H9 (cell line): ENCODE results near the gene LSS. TPM values are rescaled to one million over a fixed set of nuclear protein-coding genes. Genes with fewer than 3 reads are reported as not detected.

ENCODE experiments used
- DNase-seq: peaks from one replicate; pipeline ENCODE4 v3.0.0-alpha.2; 2017
- H2AFZ ChIP-seq: one replicate; pipeline ENCODE4 v1.6.1; 2013; ENCODE audit warnings: mild to moderate bottlenecking, low read length, control low read depth, moderate library complexity
- H2AK5ac ChIP-seq: 2 replicates; pipeline ENCODE4 v1.6.1; 2013; ENCODE audit warnings: low read length, control low read depth, mixed read lengths; ENCODE audit not compliant: insufficient read length
- H2BK120ac ChIP-seq: one replicate; pipeline ENCODE4 v1.6.1; 2013; ENCODE audit warnings: low read depth, mild to moderate bottlenecking, low read length, control low read depth, inconsistent platforms; ENCODE audit not compliant: poor library complexity, severe bottlenecking
- H2BK12ac ChIP-seq: 2 replicates; pipeline ENCODE4 v1.6.1; 2013; ENCODE audit warnings: low read length, control low read depth, mixed read lengths, low read depth; ENCODE audit not compliant: insufficient read length
- H2BK15ac ChIP-seq: 2 replicates; pipeline ENCODE4 v1.6.1; 2013; ENCODE audit warnings: low read depth, low read length, control low read depth
- H2BK20ac ChIP-seq: one replicate; pipeline ENCODE4 v1.6.1; 2013; ENCODE audit warnings: low read depth, mild to moderate bottlenecking, low read length, control low read depth, inconsistent platforms; ENCODE audit not compliant: poor library complexity, severe bottlenecking
- H2BK5ac ChIP-seq: 2 replicates; pipeline ENCODE4 v1.6.1; 2013; ENCODE audit warnings: low read length, control low read depth, mixed read lengths; ENCODE audit not compliant: insufficient read length
- H3K14ac ChIP-seq: 2 replicates; pipeline ENCODE4 v1.6.1; 2013; ENCODE audit warnings: low read length, control low read depth; ENCODE audit not compliant: insufficient read depth
- H3K18ac ChIP-seq: 2 replicates; pipeline ENCODE4 v1.6.1; 2013; ENCODE audit warnings: low read depth, mild to moderate bottlenecking, mixed read lengths, low read length, control low read depth; ENCODE audit not compliant: insufficient read length
- H3K23ac ChIP-seq: 2 replicates; pipeline ENCODE4 v1.6.1; 2013; ENCODE audit warnings: low read length, control low read depth, mixed read lengths, low read depth; ENCODE audit not compliant: insufficient read length
- H3K23me2 ChIP-seq: 2 replicates; pipeline ENCODE4 v1.6.1; 2013; ENCODE audit warnings: low read depth, mild to moderate bottlenecking, mixed read lengths, low read length, control low read depth; ENCODE audit not compliant: insufficient read length, poor library complexity, severe bottlenecking
- H3K27ac ChIP-seq: 2 replicates; pipeline ENCODE4 v1.5.1; 2013; ENCODE audit warnings: low read length, control low read depth, mixed read lengths, low read depth; ENCODE audit not compliant: insufficient read length
- H3K27me3 ChIP-seq: 2 replicates; pipeline ENCODE4 v1.6.1; 2013; ENCODE audit warnings: low read length, control low read depth, inconsistent platforms; ENCODE audit not compliant: insufficient read depth
- H3K4ac ChIP-seq: 2 replicates; pipeline ENCODE4 v1.6.1; 2013; ENCODE audit warnings: low read depth, mild to moderate bottlenecking, control low read depth, inconsistent platforms, low read length, moderate library complexity
- H3K4me1 ChIP-seq: 2 replicates; pipeline ENCODE4 v1.6.1; 2013; ENCODE audit warnings: low read length, control low read depth, inconsistent platforms; ENCODE audit not compliant: insufficient read depth
- H3K4me2 ChIP-seq: 2 replicates; pipeline ENCODE4 v1.6.1; 2013; ENCODE audit warnings: low read length, control low read depth, mixed read lengths; ENCODE audit not compliant: insufficient read length, insufficient read depth
- H3K56ac ChIP-seq: 2 replicates; pipeline ENCODE4 v1.6.1; 2013; ENCODE audit warnings: low read depth, mild to moderate bottlenecking, mixed read lengths, low read length, control low read depth; ENCODE audit not compliant: insufficient read length
- H3K79me1 ChIP-seq: 2 replicates; pipeline ENCODE4 v1.6.1; 2013; ENCODE audit warnings: low read depth, mild to moderate bottlenecking, moderate library complexity, low read length, control low read depth, inconsistent platforms; ENCODE audit not compliant: insufficient read depth, poor library complexity, severe bottlenecking
- H3K79me2 ChIP-seq: 2 replicates; pipeline ENCODE4 v1.6.1; 2013; ENCODE audit warnings: low read length, control low read depth, inconsistent platforms; ENCODE audit not compliant: insufficient read depth
- H3K9ac ChIP-seq: 2 replicates; pipeline ENCODE4 v1.6.1; 2013; ENCODE audit warnings: low read length, control low read depth, mixed read lengths; ENCODE audit not compliant: insufficient read length; ENCODE audit errors: extremely low read depth
- H3K9me3 ChIP-seq: one replicate; pipeline ENCODE4 v1.6.1; 2013; ENCODE audit warnings: low read depth, low read length, inconsistent platforms; ENCODE audit not compliant: control insufficient read depth
- H3T11ph ChIP-seq: one replicate; pipeline ENCODE4 v1.6.1; 2013; ENCODE audit warnings: mild to moderate bottlenecking, low read length, control low read depth, inconsistent platforms
- H4K20me1 ChIP-seq: one replicate; pipeline ENCODE4 v1.6.1; 2013; ENCODE audit not compliant: control insufficient read depth, insufficient read length, insufficient read depth
- H4K5ac ChIP-seq: 2 replicates; pipeline ENCODE4 v1.6.1; 2013; ENCODE audit warnings: low read depth, mild to moderate bottlenecking, mixed read lengths, low read length, control low read depth; ENCODE audit not compliant: insufficient read length
- H4K8ac ChIP-seq: replicated peaks from 2 replicates; pipeline ENCODE4 v1.6.1; 2013; ENCODE audit warnings: low read length, control low read depth, mixed read lengths, low read depth; ENCODE audit not compliant: insufficient read length
- H4K91ac ChIP-seq: 2 replicates; pipeline ENCODE4 v1.6.1; 2013; ENCODE audit warnings: low read depth, mild to moderate bottlenecking, moderate library complexity, mixed read lengths, low read length, control low read depth; ENCODE audit not compliant: insufficient read length
- H3K27ac Mint-ChIP-seq, 3 experiments: 2 replicates in 2 of 3; 3 replicates in 1 of 3; pipeline ENCODE4 v1.8.0; 2020 to 2021; ENCODE audit warnings: mixed read lengths in 3 of 3, mild to moderate bottlenecking in 1 of 3, moderate library complexity in 1 of 3
- H3K27me3 Mint-ChIP-seq: 2 replicates; pipeline ENCODE4 v1.8.0; 2021; ENCODE audit warnings: low read depth, mild to moderate bottlenecking, moderate library complexity, mixed read lengths
- H3K36me3 Mint-ChIP-seq, 3 experiments: 2 replicates in 2 of 3; 3 replicates in 1 of 3; pipeline ENCODE4 v1.8.0; 2020 to 2021; ENCODE audit warnings: low read depth in 3 of 3, mixed read lengths in 3 of 3; ENCODE audit not compliant: insufficient read depth in 1 of 3
- H3K4me1 Mint-ChIP-seq, 2 experiments: 2 replicates each; pipeline ENCODE4 v1.8.0; 2020; ENCODE audit warnings: mixed read lengths in 2 of 2
- H3K4me3 Mint-ChIP-seq, 2 experiments: 2 replicates in 1 of 2; 3 replicates in 1 of 2; pipeline ENCODE4 v1.8.0; 2020 to 2021; ENCODE audit warnings: mild to moderate bottlenecking in 2 of 2, mixed read lengths in 2 of 2, moderate library complexity in 1 of 2
- H3K9me3 Mint-ChIP-seq, 2 experiments: 2 replicates in 1 of 2; 3 replicates in 1 of 2; pipeline ENCODE4 v1.8.0; 2020; ENCODE audit warnings: mild to moderate bottlenecking in 2 of 2, mixed read lengths in 2 of 2, moderate library complexity in 1 of 2
- CTCF ChIP-seq: fragments of 200-600 bp; sonication (generic); conservative IDR thresholded peaks from 3 replicates; pipeline ENCODE4 v1.8.0; 2021; ENCODE audit warnings: antibody characterized with exemption, mild to moderate bottlenecking
- WGBS: extraction: QIAGEN DNeasy Blood & Tissue Kit; methylation state at CpG from one replicate; pipeline ENCODE4 v1.1.7; 2013; ENCODE audit warnings: missing lambda C conversion rate, low lambda C conversion rate, mixed read lengths; ENCODE audit not compliant: insufficient read length; ENCODE audit errors: extremely low coverage; 5-methylcytosine and 5-hydroxymethylcytosine counted together
- total RNA-seq: library from RNA; stranded (reverse); gene quantifications from 2 replicates; pipeline ENCODE4 v1.2.1, GENCODE V29; 2021

The LSS gene
- total RNA-seq, 1 experiment from 2014 or later, result 69.2 TPM

GRCh38 chr21:46243960-46244361 lies 15.4 kb upstream of the LSS start:
- H3K18ac ChIP-seq, result no peak overlapping the region
- H4K91ac ChIP-seq, result no peak overlapping the region
- H2AK5ac ChIP-seq, result no peak overlapping the region
- no peak for DNase-seq
- WGBS, result no CpG with 5 or more reads among the region's 3 CpGs
- no peaks in the 10 kb centered on the region for H3K23me2 ChIP-seq
- H3K14ac ChIP-seq, result no peak overlapping the region
- Mint-ChIP-seq H3K36me3 (peaks cover 54 to 93% (median 83%) of the 10 kb centered on the region in 3 experiments), H3K9me3 (no peaks in the 10 kb centered on the region), H3K27me3 (no peaks in the 10 kb centered on the region), H3K4me1 (no peaks in the 10 kb centered on the region; a peak in 1 of 4 replicates), H3K4me3 (no peak overlapping the region), H3K27ac (no peak overlapping the region)
- H3K9ac ChIP-seq, result no peak overlapping the region
- H3K27me3 ChIP-seq, result no peaks in the 10 kb centered on the region
- no peak overlapping the region for H2BK5ac ChIP-seq
- no peak overlapping the region for H3K56ac ChIP-seq
- no peak overlapping the region for H2AFZ ChIP-seq
- H3K4me2 ChIP-seq, result no peak overlapping the region
- H3K9me3 ChIP-seq, result no peaks in the 10 kb centered on the region
- H4K8ac ChIP-seq, result no peak overlapping the region
- no peak overlapping the region for H3K27ac ChIP-seq
- no peaks in the 10 kb centered on the region for H3K79me2 ChIP-seq
- H3K23ac ChIP-seq, result no peak overlapping the region
- H3K79me1 ChIP-seq, result no peaks in the 10 kb centered on the region
- TF ChIP-seq CTCF, result no peak
- H2BK20ac ChIP-seq, result no peak overlapping the region
- no peak overlapping the region for H2BK12ac ChIP-seq
- no peak overlapping the region for H3T11ph ChIP-seq
- no peaks in the 10 kb centered on the region for H3K4me1 ChIP-seq
- H2BK15ac ChIP-seq, result no peak overlapping the region
- H4K5ac ChIP-seq, result no peak overlapping the region
- H2BK120ac ChIP-seq, result no peak overlapping the region
- no peak overlapping the region for H3K4ac ChIP-seq
- no peaks in the 10 kb centered on the region for H4K20me1 ChIP-seq
